ENCODE data around the gene LRRN3.

The LRRN3 gene

DNA sequence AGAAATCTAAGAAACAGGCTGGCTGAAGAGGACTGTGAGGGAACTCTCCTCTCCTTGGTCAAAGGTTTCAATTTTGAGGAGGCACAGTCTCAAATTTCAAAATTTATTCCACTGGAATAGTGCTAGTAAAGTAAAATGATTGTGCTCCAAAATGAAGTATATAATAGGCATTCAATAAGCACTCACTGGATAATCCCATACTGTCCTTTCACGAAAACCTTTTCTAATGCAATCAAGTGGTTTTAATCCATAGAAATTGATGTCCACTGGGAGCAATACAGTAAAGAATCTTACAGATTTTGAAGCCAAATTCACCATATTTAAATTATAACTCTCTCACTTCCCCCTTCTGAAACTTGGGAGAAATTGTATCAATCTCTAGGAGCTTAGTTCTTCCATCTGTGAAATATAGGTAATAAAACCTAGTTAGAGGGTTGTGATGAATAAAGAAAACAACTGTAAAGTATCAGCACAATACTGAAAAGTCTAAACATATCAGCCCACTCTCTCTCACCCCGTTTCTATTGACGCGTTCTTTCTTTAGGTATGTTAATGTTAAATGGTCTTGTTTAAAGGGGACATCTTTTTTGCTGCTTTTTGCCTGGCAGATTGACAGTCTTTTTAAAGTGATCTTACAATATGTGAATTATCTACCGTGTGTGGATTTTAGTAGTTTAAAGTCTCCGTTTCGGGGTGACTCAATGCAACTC is 40.8 kb upstream of the LRRN3 start:
- no peak overlapping the region for H3K4me3 ChIP-seq (ENCODE audit: low read length)
- no peaks in the 10 kb centered on the region for H3F3A ChIP-seq (ENCODE audit: insufficient read depth, low read length)
- H4K20me1 ChIP-seq (ENCODE audit: insufficient read depth, low read length), result no peaks in the 10 kb centered on the region
- no peaks in the 10 kb centered on the region for H3K27me3 ChIP-seq (replicated peaks; ENCODE audit: insufficient read depth, low read length)
- no peak overlapping the region for H3K9ac ChIP-seq (ENCODE audit: low read length)
- no peaks in the 10 kb centered on the region for H3K36me3 ChIP-seq (replicated peaks; ENCODE audit: insufficient read depth, low read length)
- H2AFZ ChIP-seq (ENCODE audit: low read length), result no peak overlapping the region
- H3K4me2 ChIP-seq (ENCODE audit: low read depth, low read length), result no peak overlapping the region
- H3K9me2 ChIP-seq (replicated peaks; ENCODE audit: insufficient read depth, low read length), result no peaks in the 10 kb centered on the region
- no peak for DNase-seq
- no peaks in the 10 kb centered on the region for H3K79me2 ChIP-seq (ENCODE audit: low read length)
- no peak overlapping the region for H3K27ac ChIP-seq (ENCODE audit: low read length)
- H3K4me1 ChIP-seq (ENCODE audit: low read length), result no peaks in the 10 kb centered on the region
- TF ChIP-seq CTCF (IDR thresholded peaks at IDR 0.05; ENCODE audit: low read length) (no peak), EZH2phosphoT487 (IDR thresholded peaks at IDR 0.05; ENCODE audit: low read length) (no peak)
- H3K9me3 ChIP-seq (replicated peaks; ENCODE audit: insufficient read depth, low read length), result no peaks in the 10 kb centered on the region

DNA sequence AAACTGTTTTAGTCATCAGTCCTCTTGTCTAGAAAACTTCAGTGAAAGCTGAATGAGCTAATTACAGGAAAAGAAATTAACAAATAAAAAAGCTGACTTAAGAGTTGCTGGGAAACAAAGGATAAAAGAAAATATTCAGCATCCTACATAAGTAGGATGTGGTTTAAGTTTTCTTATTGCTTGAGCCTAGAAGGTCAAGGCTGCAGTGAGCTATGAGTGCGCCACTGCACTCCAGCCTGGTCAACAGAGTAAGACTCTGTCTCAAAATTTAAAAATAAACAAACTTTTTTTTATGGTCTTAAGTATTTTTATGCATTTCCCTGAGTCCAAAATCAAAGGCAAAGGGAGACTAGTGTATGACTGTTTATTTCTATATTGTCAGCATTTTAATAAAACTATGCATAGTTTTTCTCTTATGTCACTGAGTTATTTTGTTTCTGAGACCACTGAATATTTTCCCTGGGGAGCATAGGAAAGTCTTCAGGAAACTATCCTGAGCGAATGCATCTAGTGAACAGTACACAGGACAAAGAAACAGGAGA is 40.0 kb upstream of the LRRN3 start:
- no peak overlapping the region for H2AFZ ChIP-seq (ENCODE audit: low read length)
- no peaks in the 10 kb centered on the region for H3K9me2 ChIP-seq (replicated peaks; ENCODE audit: insufficient read depth, low read length)
- no peaks in the 10 kb centered on the region for H3K79me2 ChIP-seq (ENCODE audit: low read length)
- no peak overlapping the region for H3K4me3 ChIP-seq (ENCODE audit: low read length)
- H3F3A ChIP-seq (ENCODE audit: insufficient read depth, low read length), result no peaks in the 10 kb centered on the region
- no peaks in the 10 kb centered on the region for H3K9me3 ChIP-seq (replicated peaks; ENCODE audit: insufficient read depth, low read length)
- H3K27me3 ChIP-seq (replicated peaks; ENCODE audit: insufficient read depth, low read length), result no peaks in the 10 kb centered on the region
- TF ChIP-seq EZH2 (optimal IDR thresholded peaks at IDR 0.05; ENCODE audit: low read depth, low read length) (no peak), EZH2phosphoT487 (IDR thresholded peaks at IDR 0.05; ENCODE audit: low read length) (no peak), CTCF (IDR thresholded peaks at IDR 0.05; ENCODE audit: low read length) (no peak)
- no peaks in the 10 kb centered on the region for H3K4me1 ChIP-seq (ENCODE audit: low read length)
- H3K4me2 ChIP-seq (ENCODE audit: low read depth, low read length), result no peak overlapping the region
- no peaks in the 10 kb centered on the region for H4K20me1 ChIP-seq (ENCODE audit: insufficient read depth, low read length)
- no peak for DNase-seq
- H3K36me3 ChIP-seq (replicated peaks; ENCODE audit: insufficient read depth, low read length), result no peaks in the 10 kb centered on the region
- H3K27ac ChIP-seq (ENCODE audit: low read length), result no peak overlapping the region
- H3K9ac ChIP-seq (ENCODE audit: low read length), result no peak overlapping the region

DNA sequence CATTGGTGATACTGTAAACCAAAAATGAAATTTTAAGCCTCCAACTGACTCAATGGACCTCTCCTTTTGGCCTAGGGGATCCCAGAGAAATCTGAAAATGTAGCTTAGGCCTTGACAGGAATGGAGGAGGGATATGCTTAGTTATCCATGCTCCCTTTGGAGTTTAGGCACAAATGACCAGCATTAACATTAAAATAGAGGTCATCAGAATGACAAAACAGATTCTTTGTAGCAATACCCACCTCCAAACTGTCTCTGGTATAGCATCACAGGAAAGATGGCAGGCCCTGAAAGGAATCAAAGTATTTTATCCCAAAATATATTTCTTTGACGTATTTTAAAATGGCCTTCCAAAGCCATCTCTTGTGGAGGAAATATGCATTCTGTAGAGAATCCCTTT is 39.1 kb upstream of the LRRN3 start:
- no peak overlapping the region for H3K4me2 ChIP-seq (ENCODE audit: low read depth, low read length)
- DNase-seq, result no peak
- H3K4me3 ChIP-seq (ENCODE audit: low read length), result no peak overlapping the region
- H3K27me3 ChIP-seq (replicated peaks; ENCODE audit: insufficient read depth, low read length), result no peaks in the 10 kb centered on the region
- TF ChIP-seq CTCF (IDR thresholded peaks at IDR 0.05; ENCODE audit: low read length) (no peak), EZH2 (optimal IDR thresholded peaks at IDR 0.05; ENCODE audit: low read depth, low read length) (no peak), EZH2phosphoT487 (IDR thresholded peaks at IDR 0.05; ENCODE audit: low read length) (no peak)
- no peaks in the 10 kb centered on the region for H3K4me1 ChIP-seq (ENCODE audit: low read length)
- no peaks in the 10 kb centered on the region for H3K79me2 ChIP-seq (ENCODE audit: low read length)
- no peaks in the 10 kb centered on the region for H3K9me3 ChIP-seq (replicated peaks; ENCODE audit: insufficient read depth, low read length)
- H3K9me2 ChIP-seq (replicated peaks; ENCODE audit: insufficient read depth, low read length), result no peaks in the 10 kb centered on the region
- no peaks in the 10 kb centered on the region for H3K36me3 ChIP-seq (replicated peaks; ENCODE audit: insufficient read depth, low read length)
- H4K20me1 ChIP-seq (ENCODE audit: insufficient read depth, low read length), result no peaks in the 10 kb centered on the region
- no peak overlapping the region for H3K27ac ChIP-seq (ENCODE audit: low read length)
- H3F3A ChIP-seq (ENCODE audit: insufficient read depth, low read length), result no peaks in the 10 kb centered on the region
- no peak overlapping the region for H2AFZ ChIP-seq (ENCODE audit: low read length)
- H3K9ac ChIP-seq (ENCODE audit: low read length), result no peak overlapping the region
